Superior temporal gyrus (tissue), 1 donor: Measurements from ENCODE around the gene SRSF7.

ENCODE experiments used
- DNase-seq: peaks from one replicate; pipeline ENCODE4 v3.0.0-alpha.2; 2016; ENCODE audit errors: extremely low spot score

SRSF7 gene

GRCh38 chr2:38701542-38701941, 49.6 kb downstream of the SRSF7 start:
- DNase-seq = peak; percentile 29

GRCh38 chr2:38700881-38701458, 50.2 kb downstream of the SRSF7 start:
- no peak for DNase-seq

- DNase-seq = no peak
Observed at GRCh38 chr2:38700113-38700785, 50.9 kb downstream of the SRSF7 start.

GRCh38 chr2:38698467-38699003, 52.6 kb downstream of the SRSF7 start:
- DNase-seq = no peak

- no peak for DNase-seq
Observed at GRCh38 chr2:38697116-38697840, 53.9 kb downstream of the SRSF7 start.
